ENCODE measurements around the gene PLA2G5.

Gene PLA2G5

DNA sequence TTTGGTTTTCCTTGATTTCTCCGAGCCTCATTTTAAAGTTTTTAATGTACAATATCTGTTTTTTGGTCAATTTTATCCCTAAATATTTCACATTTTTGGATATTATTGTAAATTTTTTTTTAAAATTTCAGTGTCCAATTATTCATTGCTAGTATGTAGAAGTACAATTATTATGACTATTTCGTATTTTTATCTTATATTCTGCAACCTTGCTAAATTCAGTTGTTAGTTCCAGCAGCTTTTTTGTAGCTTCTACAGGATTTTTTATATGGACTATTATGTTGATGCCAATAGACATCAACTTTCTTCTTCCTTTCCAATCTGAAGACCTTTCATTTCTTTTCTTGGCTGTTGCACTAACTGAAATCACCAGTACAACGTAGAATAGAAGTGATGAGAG, 65.0 kb downstream of the PLA2G5 start:
- TF ChIP-seq SNAI2 (CRISPR knock-in tag; IDR thresholded peaks at IDR 0.05) (no peak), TCF4 (CRISPR knock-in tag; IDR thresholded peaks at IDR 0.05; ENCODE audit: borderline replicate concordance) (no peak), OSR1 (CRISPR knock-in tag; IDR thresholded peaks at IDR 0.05) (no peak), ESRRG (CRISPR knock-in tag; IDR thresholded peaks at IDR 0.05) (no peak), CSDC2 (CRISPR knock-in tag; IDR thresholded peaks at IDR 0.05) (no peak), ZNF565 (CRISPR knock-in tag; conservative IDR thresholded peaks at IDR 0.05; ENCODE audit: low read depth) (no peak), ZC3H10 (CRISPR knock-in tag; IDR thresholded peaks at IDR 0.05) (no peak), ZNF8 (CRISPR knock-in tag; IDR thresholded peaks at IDR 0.05) (no peak), TOX (CRISPR knock-in tag; IDR thresholded peaks at IDR 0.05; ENCODE audit: borderline replicate concordance) (no peak), ZFP30 (CRISPR knock-in tag; IDR thresholded peaks at IDR 0.05) (no peak), ISL1 (CRISPR knock-in tag; IDR thresholded peaks at IDR 0.05) (no peak)
- TF ChIP-seq, protein P1, sequence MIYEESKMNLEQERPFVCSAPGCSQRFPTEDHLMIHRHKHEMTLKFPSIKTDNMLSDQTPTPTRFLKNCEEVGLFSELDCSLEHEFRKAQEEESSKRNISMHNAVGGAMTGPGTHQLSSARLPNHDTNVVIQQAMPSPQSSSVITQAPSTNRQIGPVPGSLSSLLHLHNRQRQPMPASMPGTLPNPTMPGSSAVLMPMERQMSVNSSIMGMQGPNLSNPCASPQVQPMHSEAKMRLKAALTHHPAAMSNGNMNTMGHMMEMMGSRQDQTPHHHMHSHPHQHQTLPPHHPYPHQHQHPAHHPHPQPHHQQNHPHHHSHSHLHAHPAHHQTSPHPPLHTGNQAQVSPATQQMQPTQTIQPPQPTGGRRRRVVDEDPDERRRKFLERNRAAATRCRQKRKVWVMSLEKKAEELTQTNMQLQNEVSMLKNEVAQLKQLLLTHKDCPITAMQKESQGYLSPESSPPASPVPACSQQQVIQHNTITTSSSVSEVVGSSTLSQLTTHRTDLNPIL (CRISPR knock-in tag; IDR thresholded peaks at IDR 0.05; ENCODE audit: low read depth) = no peak
- TF ChIP-seq, protein P2, sequence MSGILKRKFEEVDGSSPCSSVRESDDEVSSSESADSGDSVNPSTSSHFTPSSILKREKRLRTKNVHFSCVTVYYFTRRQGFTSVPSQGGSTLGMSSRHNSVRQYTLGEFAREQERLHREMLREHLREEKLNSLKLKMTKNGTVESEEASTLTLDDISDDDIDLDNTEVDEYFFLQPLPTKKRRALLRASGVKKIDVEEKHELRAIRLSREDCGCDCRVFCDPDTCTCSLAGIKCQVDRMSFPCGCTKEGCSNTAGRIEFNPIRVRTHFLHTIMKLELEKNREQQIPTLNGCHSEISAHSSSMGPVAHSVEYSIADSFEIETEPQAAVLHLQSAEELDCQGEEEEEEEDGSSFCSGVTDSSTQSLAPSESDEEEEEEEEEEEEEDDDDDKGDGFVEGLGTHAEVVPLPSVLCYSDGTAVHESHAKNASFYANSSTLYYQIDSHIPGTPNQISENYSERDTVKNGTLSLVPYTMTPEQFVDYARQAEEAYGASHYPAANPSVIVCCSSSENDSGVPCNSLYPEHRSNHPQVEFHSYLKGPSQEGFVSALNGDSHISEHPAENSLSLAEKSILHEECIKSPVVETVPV (CRISPR knock-in tag; IDR thresholded peaks at IDR 0.05) = no peak
- TF ChIP-seq, protein P3, sequence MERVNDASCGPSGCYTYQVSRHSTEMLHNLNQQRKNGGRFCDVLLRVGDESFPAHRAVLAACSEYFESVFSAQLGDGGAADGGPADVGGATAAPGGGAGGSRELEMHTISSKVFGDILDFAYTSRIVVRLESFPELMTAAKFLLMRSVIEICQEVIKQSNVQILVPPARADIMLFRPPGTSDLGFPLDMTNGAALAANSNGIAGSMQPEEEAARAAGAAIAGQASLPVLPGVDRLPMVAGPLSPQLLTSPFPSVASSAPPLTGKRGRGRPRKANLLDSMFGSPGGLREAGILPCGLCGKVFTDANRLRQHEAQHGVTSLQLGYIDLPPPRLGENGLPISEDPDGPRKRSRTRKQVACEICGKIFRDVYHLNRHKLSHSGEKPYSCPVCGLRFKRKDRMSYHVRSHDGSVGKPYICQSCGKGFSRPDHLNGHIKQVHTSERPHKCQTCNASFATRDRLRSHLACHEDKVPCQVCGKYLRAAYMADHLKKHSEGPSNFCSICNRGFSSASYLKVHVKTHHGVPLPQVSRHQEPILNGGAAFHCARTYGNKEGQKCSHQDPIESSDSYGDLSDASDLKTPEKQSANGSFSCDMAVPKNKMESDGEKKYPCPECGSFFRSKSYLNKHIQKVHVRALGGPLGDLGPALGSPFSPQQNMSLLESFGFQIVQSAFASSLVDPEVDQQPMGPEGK (CRISPR knock-in tag; IDR thresholded peaks at IDR 0.05; ENCODE audit: borderline replicate concordance) = no peak
- TF ChIP-seq, protein P4, sequence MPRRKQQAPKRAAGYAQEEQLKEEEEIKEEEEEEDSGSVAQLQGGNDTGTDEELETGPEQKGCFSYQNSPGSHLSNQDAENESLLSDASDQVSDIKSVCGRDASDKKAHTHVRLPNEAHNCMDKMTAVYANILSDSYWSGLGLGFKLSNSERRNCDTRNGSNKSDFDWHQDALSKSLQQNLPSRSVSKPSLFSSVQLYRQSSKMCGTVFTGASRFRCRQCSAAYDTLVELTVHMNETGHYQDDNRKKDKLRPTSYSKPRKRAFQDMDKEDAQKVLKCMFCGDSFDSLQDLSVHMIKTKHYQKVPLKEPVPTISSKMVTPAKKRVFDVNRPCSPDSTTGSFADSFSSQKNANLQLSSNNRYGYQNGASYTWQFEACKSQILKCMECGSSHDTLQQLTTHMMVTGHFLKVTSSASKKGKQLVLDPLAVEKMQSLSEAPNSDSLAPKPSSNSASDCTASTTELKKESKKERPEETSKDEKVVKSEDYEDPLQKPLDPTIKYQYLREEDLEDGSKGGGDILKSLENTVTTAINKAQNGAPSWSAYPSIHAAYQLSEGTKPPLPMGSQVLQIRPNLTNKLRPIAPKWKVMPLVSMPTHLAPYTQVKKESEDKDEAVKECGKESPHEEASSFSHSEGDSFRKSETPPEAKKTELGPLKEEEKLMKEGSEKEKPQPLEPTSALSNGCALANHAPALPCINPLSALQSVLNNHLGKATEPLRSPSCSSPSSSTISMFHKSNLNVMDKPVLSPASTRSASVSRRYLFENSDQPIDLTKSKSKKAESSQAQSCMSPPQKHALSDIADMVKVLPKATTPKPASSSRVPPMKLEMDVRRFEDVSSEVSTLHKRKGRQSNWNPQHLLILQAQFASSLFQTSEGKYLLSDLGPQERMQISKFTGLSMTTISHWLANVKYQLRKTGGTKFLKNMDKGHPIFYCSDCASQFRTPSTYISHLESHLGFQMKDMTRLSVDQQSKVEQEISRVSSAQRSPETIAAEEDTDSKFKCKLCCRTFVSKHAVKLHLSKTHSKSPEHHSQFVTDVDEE (CRISPR knock-in tag; IDR thresholded peaks at IDR 0.05) = no peak

DNA sequence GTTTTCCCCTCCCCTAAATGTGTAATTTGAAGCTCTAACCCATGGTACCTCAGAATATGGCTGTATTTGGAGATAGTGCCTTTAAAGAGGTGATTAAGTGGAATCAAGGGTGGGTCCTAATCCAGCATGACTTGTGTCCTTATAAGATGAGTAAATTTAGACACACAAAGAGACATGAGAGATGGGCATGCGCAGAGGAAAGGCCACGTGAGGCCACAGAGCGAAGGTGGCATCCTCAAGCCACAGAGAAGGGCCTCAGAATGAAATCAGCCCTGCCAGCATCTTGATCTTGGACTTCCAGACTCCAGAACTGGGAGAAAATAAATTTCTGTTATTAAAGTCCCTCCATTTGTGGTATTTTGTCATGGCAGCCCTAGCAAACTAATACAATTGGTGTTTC, 66.3 kb downstream of the PLA2G5 start:
- TF ChIP-seq ZFP30 (CRISPR knock-in tag; IDR thresholded peaks at IDR 0.05) (no peak), TOX (CRISPR knock-in tag; IDR thresholded peaks at IDR 0.05; ENCODE audit: borderline replicate concordance) (no peak), ESRRG (CRISPR knock-in tag; IDR thresholded peaks at IDR 0.05) (no peak), PPARA (CRISPR knock-in tag; IDR thresholded peaks at IDR 0.05; ENCODE audit: borderline replicate concordance) (no peak), ZC3H10 (CRISPR knock-in tag; IDR thresholded peaks at IDR 0.05) (no peak), ZNF8 (CRISPR knock-in tag; IDR thresholded peaks at IDR 0.05) (no peak), ARNTL (CRISPR knock-in tag; IDR thresholded peaks at IDR 0.05; ENCODE audit: borderline replicate concordance, low read depth) (no peak), TCF4 (CRISPR knock-in tag; IDR thresholded peaks at IDR 0.05; ENCODE audit: borderline replicate concordance) (no peak), ZFP3 (CRISPR knock-in tag; IDR thresholded peaks at IDR 0.05) (no peak), ISL1 (CRISPR knock-in tag; IDR thresholded peaks at IDR 0.05) (no peak), ZNF565 (CRISPR knock-in tag; conservative IDR thresholded peaks at IDR 0.05; ENCODE audit: low read depth) (no peak), ZNF70 (CRISPR knock-in tag; IDR thresholded peaks at IDR 0.05) (no peak)
- TF ChIP-seq, protein P4 (CRISPR knock-in tag; IDR thresholded peaks at IDR 0.05) = no peak
- TF ChIP-seq, protein P5, sequence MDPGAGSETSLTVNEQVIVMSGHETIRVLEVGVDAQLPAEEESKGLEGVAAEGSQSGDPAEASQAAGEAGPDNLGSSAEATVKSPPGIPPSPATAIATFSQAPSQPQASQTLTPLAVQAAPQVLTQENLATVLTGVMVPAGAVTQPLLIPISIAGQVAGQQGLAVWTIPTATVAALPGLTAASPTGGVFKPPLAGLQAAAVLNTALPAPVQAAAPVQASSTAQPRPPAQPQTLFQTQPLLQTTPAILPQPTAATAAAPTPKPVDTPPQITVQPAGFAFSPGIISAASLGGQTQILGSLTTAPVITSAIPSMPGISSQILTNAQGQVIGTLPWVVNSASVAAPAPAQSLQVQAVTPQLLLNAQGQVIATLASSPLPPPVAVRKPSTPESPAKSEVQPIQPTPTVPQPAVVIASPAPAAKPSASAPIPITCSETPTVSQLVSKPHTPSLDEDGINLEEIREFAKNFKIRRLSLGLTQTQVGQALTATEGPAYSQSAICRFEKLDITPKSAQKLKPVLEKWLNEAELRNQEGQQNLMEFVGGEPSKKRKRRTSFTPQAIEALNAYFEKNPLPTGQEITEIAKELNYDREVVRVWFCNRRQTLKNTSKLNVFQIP (CRISPR knock-in tag; IDR thresholded peaks at IDR 0.05; ENCODE audit: borderline replicate concordance, low read depth) = no peak
- TF ChIP-seq, protein P3 (CRISPR knock-in tag; IDR thresholded peaks at IDR 0.05; ENCODE audit: borderline replicate concordance) = no peak
- ATAC-seq = no peak

More for the DNA sequence above, 65.0 kb downstream of the PLA2G5 start:
- no peak for ATAC-seq
